Osteoblast (primary cell): ENCODE data around the gene PEX1. TPM values are rescaled to one million over a fixed set of nuclear protein-coding genes. Genes with fewer than 3 reads are reported as not detected.

Experiments
- DNase-seq: peaks from one replicate; pipeline ENCODE4 v3.0.0; 2011; ENCODE audit warnings: low spot score, mixed read lengths; ENCODE audit not compliant: insufficient read length; ENCODE audit errors: missing footprints
- H2AFZ ChIP-seq: 2 replicates; pipeline ENCODE4 v1.6.0; 2011; ENCODE audit warnings: mild to moderate bottlenecking, low read length
- H3K27ac ChIP-seq: 2 replicates; pipeline ENCODE4 v1.5.1; 2011; ENCODE audit warnings: mild to moderate bottlenecking, low read depth, low read length, moderate library complexity
- H3K27me3 ChIP-seq: 2 replicates; pipeline ENCODE4 v1.6.0; 2012; ENCODE audit warnings: mild to moderate bottlenecking, control low read depth, inconsistent platforms, low read length, moderate library complexity; ENCODE audit not compliant: insufficient read depth
- H3K36me3 ChIP-seq: 2 replicates; pipeline ENCODE4 v1.5.1; 2011; ENCODE audit warnings: mild to moderate bottlenecking, low read length, control low read depth, moderate library complexity; ENCODE audit not compliant: insufficient read depth
- H3K4me1 ChIP-seq: 2 replicates; pipeline ENCODE4 v1.5.1; 2011; ENCODE audit warnings: mild to moderate bottlenecking, low read length, control low read depth, moderate library complexity; ENCODE audit not compliant: insufficient read depth
- H3K4me2 ChIP-seq: 2 replicates; pipeline ENCODE4 v1.6.0; 2011; ENCODE audit warnings: mild to moderate bottlenecking, low read length; ENCODE audit not compliant: insufficient read depth
- H3K4me3 ChIP-seq: fragments of 200-600 bp; sonication (generic); 3 replicates; pipeline ENCODE4 v1.5.1; 2012; ENCODE audit warnings: mild to moderate bottlenecking, low read length, inconsistent platforms; ENCODE audit not compliant: insufficient read depth
- H3K79me2 ChIP-seq: 2 replicates; pipeline ENCODE4 v1.6.0; 2012; ENCODE audit warnings: mild to moderate bottlenecking, low read length, control low read depth, inconsistent platforms; ENCODE audit not compliant: insufficient read depth
- H3K9me3 ChIP-seq: 2 replicates; pipeline ENCODE4 v1.5.1; 2011; ENCODE audit warnings: low read depth, low read length, control low read depth
- H4K20me1 ChIP-seq: 2 replicates; pipeline ENCODE4 v1.6.0; 2012; ENCODE audit warnings: mild to moderate bottlenecking, low read length, control low read depth; ENCODE audit not compliant: insufficient read depth
- CTCF ChIP-seq: IDR thresholded peaks from 2 replicates; pipeline ENCODE4 v1.5.1; 2011; ENCODE audit warnings: mild to moderate bottlenecking, low read depth, low read length, moderate library complexity; ENCODE audit errors: extremely low read depth
- total RNA-seq: library from RNA; depleted of rRNA; stranded (reverse); fragments of >200 nt; gene quantifications from 2 replicates; pipeline ENCODE4 v1.2.3, GENCODE V29; 2012

PEX1 gene
- total RNA-seq, 1 donor: 25.7 TPM

- no peak for DNase-seq
- Histone ChIP-seq H3K36me3 (peaks cover 45% of the 10 kb centered on the region), H3K4me3 (no peak overlapping the region), H2AFZ (no peak overlapping the region), H3K27ac (no peak overlapping the region), H3K79me2 (no peaks in the 10 kb centered on the region), H3K9me3 (no peaks in the 10 kb centered on the region), H3K4me2 (no peak overlapping the region), H4K20me1 (no peaks in the 10 kb centered on the region), H3K4me1 (peaks cover 4% of the 10 kb centered on the region), H3K27me3 (no peaks in the 10 kb centered on the region)
- no peak for TF ChIP-seq CTCF
These were observed 35.0 kb upstream of the PEX1 start for GRCh38 chr7:92563345-92563744.

GRCh38 chr7:92560602-92561001 lies 32.3 kb upstream of the PEX1 start:
- no peak overlapping the region for H3K4me3 ChIP-seq
- H3K9me3 ChIP-seq: no peaks in the 10 kb centered on the region
- no peak overlapping the region for H3K4me2 ChIP-seq
- H3K36me3 ChIP-seq: peaks cover 41% of the 10 kb centered on the region
- H3K4me1 ChIP-seq: no peaks in the 10 kb centered on the region
- H3K79me2 ChIP-seq: no peaks in the 10 kb centered on the region
- H4K20me1 ChIP-seq: no peaks in the 10 kb centered on the region
- TF ChIP-seq CTCF: no peak
- H2AFZ ChIP-seq: no peak overlapping the region
- no peak overlapping the region for H3K27ac ChIP-seq
- DNase-seq: no peak
- H3K27me3 ChIP-seq: no peaks in the 10 kb centered on the region

- H3K79me2 ChIP-seq: no peaks in the 10 kb centered on the region
- no peaks in the 10 kb centered on the region for H3K9me3 ChIP-seq
- no peak overlapping the region for H2AFZ ChIP-seq
- H3K4me2 ChIP-seq: no peak overlapping the region
- H4K20me1 ChIP-seq: no peaks in the 10 kb centered on the region
- H3K4me3 ChIP-seq: no peak overlapping the region
- TF ChIP-seq CTCF: no peak
- no peak for DNase-seq
- H3K36me3 ChIP-seq: peaks cover 20% of the 10 kb centered on the region
- H3K4me1 ChIP-seq: no peaks in the 10 kb centered on the region
- H3K27ac ChIP-seq: no peak overlapping the region
- H3K27me3 ChIP-seq: no peaks in the 10 kb centered on the region
These were observed 29.6 kb upstream of the PEX1 start for GRCh38 chr7:92557808-92558362.

- DNase-seq: no peak
- H3K36me3 ChIP-seq: peaks cover 14% of the 10 kb centered on the region
- H3K4me3 ChIP-seq: no peak overlapping the region
- H3K9me3 ChIP-seq: no peaks in the 10 kb centered on the region
- no peak overlapping the region for H3K27ac ChIP-seq
- no peak overlapping the region for H2AFZ ChIP-seq
- no peaks in the 10 kb centered on the region for H3K27me3 ChIP-seq
- no peak overlapping the region for H3K4me2 ChIP-seq
- no peaks in the 10 kb centered on the region for H3K4me1 ChIP-seq
- no peaks in the 10 kb centered on the region for H3K79me2 ChIP-seq
- H4K20me1 ChIP-seq: no peaks in the 10 kb centered on the region
- no peak for TF ChIP-seq CTCF
These were observed 28.9 kb upstream of the PEX1 start for GRCh38 chr7:92557249-92557648.
